ENCODE measurements around the gene ZNF524. TPM values are rescaled to one million over a fixed set of nuclear protein-coding genes. Genes with fewer than 3 reads are reported as not detected.
A peak's percentile ranks its signal among the peaks of the same experiment; 100 is the strongest.

ZNF524 gene
- total RNA-seq, 2 donors from 2014 or later, result 17.7 to 25.8 TPM

DNA sequence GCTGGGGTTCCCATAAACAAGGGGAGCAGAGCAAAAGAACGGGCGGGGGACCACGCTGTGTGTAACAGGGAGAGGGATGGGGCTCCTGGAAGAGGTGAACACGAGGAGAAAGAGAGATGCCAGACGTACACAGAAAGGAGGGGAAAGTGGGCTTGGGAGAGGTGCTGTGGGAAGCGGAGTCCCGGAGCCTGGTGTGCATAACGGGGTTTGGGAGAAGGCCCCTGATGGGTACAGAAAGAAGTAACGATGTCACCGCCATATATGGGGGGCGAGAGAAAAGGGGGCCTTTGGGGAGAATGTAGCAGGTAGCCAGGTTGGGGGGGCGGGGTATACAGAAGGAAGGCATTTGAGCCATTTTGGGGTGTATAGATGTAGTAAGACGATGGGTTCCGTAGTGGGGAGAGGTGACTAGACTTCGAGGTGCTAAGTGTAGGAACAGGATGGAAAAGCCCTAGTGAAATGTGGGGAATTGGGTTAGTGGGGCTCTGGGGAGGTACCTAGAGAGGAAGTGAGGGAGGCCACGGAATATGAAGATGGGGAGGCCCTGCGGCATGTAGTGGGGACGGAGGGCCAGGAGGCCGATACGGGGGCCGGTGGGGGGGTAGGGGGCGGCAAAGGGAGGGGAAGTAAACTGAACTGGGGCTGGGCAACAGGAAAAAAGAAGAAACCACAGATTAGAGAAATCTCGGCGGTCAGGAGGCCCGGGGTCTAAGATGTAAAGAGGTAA, 41.5 kb downstream of the ZNF524 start:
- Histone ChIP-seq H3K36me3 (peaks cover 11% of the 10 kb centered on the region), H3K4me3 (peak overlapping the region; percentile 85 to 97), H3K9me3 (no peaks in the 10 kb centered on the region), H3K4me1 (peaks cover 0 to 69% of the 10 kb centered on the region in 2 donors), H3K27me3 (no peaks in the 10 kb centered on the region), H3K27ac (peak overlapping the region; percentile 94 to 97)
- no peak for DNase-seq (ENCODE audit: low spot score)
- no peak for TF ChIP-seq CTCF (IDR thresholded peaks at IDR 0.05)

DNA sequence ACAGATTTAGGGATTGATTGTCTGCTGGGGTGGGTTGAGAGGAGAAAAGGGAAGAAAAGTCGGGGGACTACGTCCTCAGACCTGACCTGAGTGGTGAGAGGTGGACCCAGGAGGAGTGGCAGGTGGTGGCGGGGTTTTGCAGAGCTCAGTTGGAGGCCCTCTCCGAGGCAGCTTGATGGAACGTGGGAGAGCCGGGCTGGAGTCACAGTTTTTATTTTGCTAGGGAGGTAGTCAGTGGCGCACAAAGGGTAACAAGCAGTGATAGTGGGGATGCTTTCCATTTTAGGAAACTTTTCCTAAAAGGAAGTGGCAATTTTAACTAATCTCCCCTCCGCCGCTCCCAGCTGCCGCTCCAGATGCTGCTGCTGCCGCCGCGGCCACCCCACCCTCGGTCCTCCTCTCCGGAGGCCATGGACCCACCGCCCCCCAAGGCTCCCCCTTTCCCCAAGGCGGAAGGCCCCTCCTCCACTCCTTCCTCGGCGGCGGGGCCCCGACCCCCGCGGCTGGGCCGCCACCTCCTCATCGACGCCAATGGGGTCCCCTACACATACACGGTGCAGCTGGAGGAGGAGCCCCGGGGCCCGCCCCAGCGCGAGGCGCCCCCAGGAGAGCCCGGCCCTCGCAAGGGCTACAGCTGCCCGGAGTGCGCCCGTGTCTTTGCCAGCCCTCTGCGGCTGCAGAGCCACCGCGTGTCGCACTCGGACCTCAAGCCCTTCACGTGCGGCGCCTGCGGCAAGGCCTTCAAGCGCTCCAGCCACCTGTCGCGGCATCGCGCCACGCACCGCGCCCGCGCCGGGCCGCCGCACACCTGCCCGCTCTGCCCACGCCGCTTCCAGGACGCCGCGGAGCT, 42.3 kb downstream of the ZNF524 start:
- H3K4me1 ChIP-seq, result peaks cover 0 to 67% of the 10 kb centered on the region in 2 donors
- H3K27me3 ChIP-seq, result no peaks in the 10 kb centered on the region
- peak overlapping the region; percentile 85 to 97 for H3K4me3 ChIP-seq
- H3K36me3 ChIP-seq, result peaks cover 11% of the 10 kb centered on the region
- H3K27ac ChIP-seq, result peak overlapping the region; percentile 94 to 97
- no peak for TF ChIP-seq CTCF (IDR thresholded peaks at IDR 0.05)
- no peak for DNase-seq (ENCODE audit: low spot score)
- no peaks in the 10 kb centered on the region for H3K9me3 ChIP-seq

- H3K4me3 ChIP-seq, result peak within 1 kb of the TSS; percentile 85 to 97
- peak within 1 kb of the TSS; percentile 94 to 97 for H3K27ac ChIP-seq
- H3K36me3 ChIP-seq, result peaks cover 11% of the 10 kb centered on the region
- H3K9me3 ChIP-seq, result no peaks in the 10 kb centered on the region
- DNase-seq (ENCODE audit: low spot score), result peak; percentile 84
- TF ChIP-seq CTCF (IDR thresholded peaks at IDR 0.05), result no peak
- no peaks in the 10 kb centered on the region for H3K27me3 ChIP-seq
- peaks cover 0 to 65% of the 10 kb centered on the region in 2 donors for H3K4me1 ChIP-seq
Measured at GRCh38 chr19:55643003-55643886, 43.2 kb downstream of the ZNF524 start, which contains the start of gene ZNF581. ZNF581 (plus strand) TSS chr19:55643649; CDS start chr19:55644572, 923 bp downstream.

- peaks cover 0 to 70% of the 10 kb centered on the region in 2 donors for H3K4me1 ChIP-seq
Measured at GRCh38 chr19:55643887-55644176, 43.7 kb downstream of the ZNF524 start.

More at GRCh38 chr19:55643887-55644176, 43.7 kb downstream of the ZNF524 start:
- DNase-seq (ENCODE audit: low spot score), result no peak
- no peak for TF ChIP-seq CTCF (IDR thresholded peaks at IDR 0.05)
- no peaks in the 10 kb centered on the region for H3K27me3 ChIP-seq
- peak overlapping the region; percentile 85 to 97 for H3K4me3 ChIP-seq
- H3K36me3 ChIP-seq, result peaks cover 11% of the 10 kb centered on the region
- no peaks in the 10 kb centered on the region for H3K9me3 ChIP-seq
- peak overlapping the region; percentile 94 to 97 for H3K27ac ChIP-seq
